Mesodermal cell (in vitro differentiated cells): Measurements from ENCODE around the gene RET.

ENCODE experiments used
- H3K27ac ChIP-seq: 2 replicates; pipeline ENCODE4 v1.7.0; 2013; ENCODE audit warnings: mild to moderate bottlenecking, low read depth, low read length, moderate library complexity; ENCODE audit not compliant: severe bottlenecking
- H3K36me3 ChIP-seq: 2 replicates; pipeline ENCODE4 v1.7.1; 2013; ENCODE audit warnings: mild to moderate bottlenecking, low read length, moderate library complexity; ENCODE audit not compliant: control insufficient read depth, insufficient read depth
- H3K4me1 ChIP-seq: one replicate; pipeline ENCODE4 v1.7.1; 2013; ENCODE audit warnings: mild to moderate bottlenecking, low read length; ENCODE audit not compliant: insufficient read depth, control insufficient read depth, poor library complexity, severe bottlenecking
- H3K4me3 ChIP-seq: 2 replicates; pipeline ENCODE4 v1.7.0; 2013; ENCODE audit warnings: low read length, control low read depth, mild to moderate bottlenecking; ENCODE audit not compliant: insufficient read depth, poor library complexity, severe bottlenecking; ENCODE audit errors: extremely low read depth
- H3K9me3 ChIP-seq: 2 replicates; pipeline ENCODE4 v1.7.1; 2013; ENCODE audit warnings: mild to moderate bottlenecking, low read length, moderate library complexity; ENCODE audit not compliant: control insufficient read depth
- WGBS, 2 experiments: methylation state at CpG; one replicate each; pipeline ENCODE4 v1.1.5; 2013; ENCODE audit warnings: missing lambda C conversion rate in 2 of 2; ENCODE audit not compliant: insufficient coverage in 2 of 2; 5-methylcytosine and 5-hydroxymethylcytosine counted together

The RET gene

DNA sequence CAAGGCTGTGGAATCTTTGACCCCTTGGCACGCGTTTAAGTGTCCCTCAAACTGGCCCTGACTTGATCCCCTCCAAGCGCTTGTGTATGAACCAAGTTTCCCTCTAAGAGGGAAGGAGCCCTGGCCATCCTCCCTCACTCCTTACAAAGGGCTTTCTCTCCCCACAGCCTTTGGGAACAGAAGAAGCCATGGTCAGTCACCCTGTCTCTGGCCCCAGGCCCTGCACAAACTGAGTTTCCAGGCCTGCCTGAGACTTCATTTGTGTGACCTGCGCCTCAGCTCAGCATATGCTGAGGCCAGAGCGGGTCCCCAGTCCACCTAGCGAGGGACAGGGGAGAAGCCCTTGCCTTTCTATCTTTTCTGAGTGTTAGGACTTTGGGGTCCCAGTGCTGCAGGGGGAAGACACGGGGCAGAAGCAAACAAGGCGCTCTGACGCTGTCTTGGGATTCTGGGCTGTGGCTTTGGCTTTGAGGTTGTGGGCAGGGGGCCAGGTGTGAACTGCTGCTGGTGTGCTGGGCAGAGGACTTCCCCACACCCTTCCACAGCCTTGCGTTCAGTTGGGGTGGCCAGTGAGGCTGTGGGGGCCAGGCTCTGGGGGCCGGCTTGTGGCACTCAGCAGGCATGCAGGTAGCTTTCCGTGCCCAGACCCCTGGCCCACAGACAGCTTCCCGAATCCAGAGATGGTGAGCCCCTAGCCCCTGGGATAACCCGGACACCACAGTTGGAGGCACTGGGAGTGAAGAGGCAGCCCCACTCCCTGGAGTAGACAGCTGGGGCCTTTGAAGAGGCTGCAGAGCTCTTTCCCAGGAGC, 1.5 kb downstream of the RET start:
- 75 to 85% methylated on average over 11 to 14 of the region's 14 CpGs for WGBS, 2 experiments

DNA sequence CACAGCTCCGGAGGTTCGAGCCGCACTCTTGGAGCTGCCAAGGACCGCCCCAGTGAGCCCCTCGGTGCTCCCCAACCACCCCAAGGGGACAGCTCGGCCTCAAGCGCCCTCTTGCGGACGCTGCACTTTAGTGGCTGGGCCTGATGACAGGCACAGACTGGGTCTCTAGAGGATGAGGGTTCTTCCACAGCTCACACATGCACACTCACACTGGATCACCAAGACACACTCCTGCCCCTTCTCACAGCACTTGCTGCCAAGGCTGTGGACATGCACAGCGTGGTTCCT, 2.1 kb downstream of the RET start:
- H3K4me3 ChIP-seq, result no peak overlapping the region
- no peak overlapping the region for H3K27ac ChIP-seq
- no peaks in the 10 kb centered on the region for H3K36me3 ChIP-seq
- H3K4me1 ChIP-seq, result no peaks in the 10 kb centered on the region
- H3K9me3 ChIP-seq, result no peaks in the 10 kb centered on the region
- WGBS, 2 experiments, result 45 to 51% methylated on average over 3 to 10 of the region's 10 CpGs

More for the DNA sequence above, 1.5 kb downstream of the RET start:
- Histone ChIP-seq H3K4me1 (no peaks in the 10 kb centered on the region), H3K36me3 (no peaks in the 10 kb centered on the region), H3K9me3 (no peaks in the 10 kb centered on the region), H3K4me3 (no peak overlapping the region), H3K27ac (no peak overlapping the region)

DNA sequence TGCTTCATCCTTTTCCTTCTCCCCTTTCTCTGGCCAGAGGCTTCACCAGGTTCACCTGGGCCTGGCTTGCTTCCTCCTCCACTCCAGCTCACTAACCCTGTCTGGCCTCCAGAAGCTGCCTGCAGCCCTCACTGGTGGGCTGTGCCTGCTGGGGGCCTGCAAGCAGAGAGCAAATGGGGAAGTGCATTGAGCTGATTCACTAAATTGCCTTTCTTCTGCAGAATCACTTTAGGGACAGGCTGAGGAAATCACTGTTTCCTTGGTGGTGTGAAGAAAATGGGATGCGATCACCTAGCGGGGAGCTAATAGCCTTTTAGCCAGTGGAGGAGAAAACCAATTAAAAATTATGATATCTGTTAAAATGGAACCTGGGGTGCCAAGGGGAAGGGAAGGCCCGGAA, 3.0 kb downstream of the RET start:
- H3K27ac ChIP-seq, result no peak overlapping the region
- H3K4me3 ChIP-seq, result no peak overlapping the region
- no peaks in the 10 kb centered on the region for H3K36me3 ChIP-seq
- 58 to 75% methylated on average over 2 of the region's 3 CpGs for WGBS, 2 experiments
- peaks cover 2% of the 10 kb centered on the region for H3K4me1 ChIP-seq
- no peaks in the 10 kb centered on the region for H3K9me3 ChIP-seq

DNA sequence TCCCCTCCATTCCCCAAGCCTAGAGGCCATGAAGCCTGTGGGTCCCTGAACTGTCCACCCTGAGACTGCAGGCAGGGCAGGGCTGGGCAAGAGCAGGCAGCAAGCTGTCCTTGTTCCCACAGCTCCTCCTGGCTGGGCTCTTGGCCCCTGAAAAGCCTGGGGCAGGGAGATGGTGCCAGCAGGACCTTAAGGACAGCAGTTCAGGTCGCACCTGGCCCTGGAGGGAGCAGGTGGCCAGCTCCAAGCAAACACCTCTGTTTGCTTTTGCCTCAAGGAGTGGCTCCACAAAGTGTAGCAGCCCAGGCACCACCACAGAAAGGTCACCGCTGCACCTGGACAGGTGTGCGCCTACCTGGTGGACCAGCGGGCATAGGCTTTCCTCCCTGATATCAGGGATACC, 5.2 kb downstream of the RET start:
- H3K9me3 ChIP-seq, result no peaks in the 10 kb centered on the region
- no peak overlapping the region for H3K4me3 ChIP-seq
- H3K27ac ChIP-seq, result no peak overlapping the region
- 88 to 89% methylated on average over 4 of the region's 4 CpGs for WGBS, 2 experiments
- no peaks in the 10 kb centered on the region for H3K36me3 ChIP-seq
- H3K4me1 ChIP-seq, result peaks cover 2% of the 10 kb centered on the region

DNA sequence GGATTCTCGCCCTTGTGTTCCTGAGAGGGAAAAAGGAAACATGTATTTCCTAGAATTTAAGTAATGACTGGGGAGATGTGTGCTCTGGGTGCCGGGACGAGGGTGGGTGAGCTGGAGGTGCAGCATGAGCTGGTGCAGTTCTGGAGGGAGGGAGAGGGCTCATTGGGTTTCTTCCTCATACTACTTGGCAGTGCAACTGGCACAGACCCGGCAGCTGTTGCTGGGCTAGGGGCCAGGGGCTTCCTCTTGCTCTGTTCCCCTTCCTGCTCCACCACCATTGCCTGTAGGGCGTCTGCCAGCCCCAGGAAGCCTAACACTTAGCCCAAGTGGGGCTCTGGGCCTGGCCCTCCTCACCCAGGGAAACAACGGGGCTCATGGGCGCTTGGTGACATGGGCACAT, 5.9 kb downstream of the RET start:
- H3K9me3 ChIP-seq, result no peaks in the 10 kb centered on the region
- peaks cover 2% of the 10 kb centered on the region for H3K4me1 ChIP-seq
- H3K4me3 ChIP-seq, result no peak overlapping the region
- no peak overlapping the region for H3K27ac ChIP-seq
- WGBS, 2 experiments, result 88 to 93% methylated on average over 4 to 7 of the region's 7 CpGs
- no peaks in the 10 kb centered on the region for H3K36me3 ChIP-seq

DNA sequence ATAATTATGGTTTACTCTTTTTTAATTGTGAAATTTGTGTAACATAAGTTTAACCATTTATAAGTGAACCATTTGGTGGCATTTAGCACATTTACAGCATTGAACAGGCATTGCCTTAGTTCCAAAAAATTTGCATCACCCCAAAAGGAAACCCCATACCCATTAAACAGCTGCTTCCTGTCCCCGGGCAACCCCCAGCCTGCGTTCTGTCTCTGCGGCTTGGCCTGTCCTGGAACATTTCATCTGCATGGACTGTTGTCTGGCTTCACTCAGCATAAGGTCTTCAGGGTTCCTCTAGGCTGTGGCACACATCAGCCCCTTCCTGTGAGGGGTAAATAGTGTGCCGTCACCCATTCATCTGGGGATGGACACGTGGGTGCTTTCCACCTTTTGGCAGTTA, 6.9 kb downstream of the RET start:
- Histone ChIP-seq H3K4me3 (no peak overlapping the region), H3K9me3 (no peaks in the 10 kb centered on the region), H3K36me3 (no peaks in the 10 kb centered on the region), H3K4me1 (peaks cover 2% of the 10 kb centered on the region), H3K27ac (no peak overlapping the region)
- WGBS, 2 experiments, result 89% methylated on average over 5 of the region's 5 CpGs

DNA sequence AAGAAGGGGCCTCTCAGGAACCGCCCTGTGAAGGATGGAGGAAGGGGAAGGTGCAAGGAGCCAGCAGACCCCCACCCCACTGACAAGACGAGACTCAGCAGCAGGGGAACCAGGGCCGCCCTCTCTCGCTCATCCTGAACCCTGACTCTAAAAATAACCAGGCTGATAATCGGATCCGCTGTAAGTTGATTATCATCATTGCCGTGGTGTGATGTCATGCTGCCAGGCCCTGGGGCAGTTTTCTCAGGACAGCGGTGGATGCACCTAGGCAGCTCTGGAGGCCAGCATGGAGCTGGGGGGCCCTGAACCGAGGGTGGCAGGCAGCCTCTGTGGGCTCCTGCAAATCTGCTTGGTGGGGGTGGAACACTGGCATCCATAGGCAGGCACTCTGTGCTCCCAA, 7.9 kb downstream of the RET start:
- no peaks in the 10 kb centered on the region for H3K36me3 ChIP-seq

DNA sequence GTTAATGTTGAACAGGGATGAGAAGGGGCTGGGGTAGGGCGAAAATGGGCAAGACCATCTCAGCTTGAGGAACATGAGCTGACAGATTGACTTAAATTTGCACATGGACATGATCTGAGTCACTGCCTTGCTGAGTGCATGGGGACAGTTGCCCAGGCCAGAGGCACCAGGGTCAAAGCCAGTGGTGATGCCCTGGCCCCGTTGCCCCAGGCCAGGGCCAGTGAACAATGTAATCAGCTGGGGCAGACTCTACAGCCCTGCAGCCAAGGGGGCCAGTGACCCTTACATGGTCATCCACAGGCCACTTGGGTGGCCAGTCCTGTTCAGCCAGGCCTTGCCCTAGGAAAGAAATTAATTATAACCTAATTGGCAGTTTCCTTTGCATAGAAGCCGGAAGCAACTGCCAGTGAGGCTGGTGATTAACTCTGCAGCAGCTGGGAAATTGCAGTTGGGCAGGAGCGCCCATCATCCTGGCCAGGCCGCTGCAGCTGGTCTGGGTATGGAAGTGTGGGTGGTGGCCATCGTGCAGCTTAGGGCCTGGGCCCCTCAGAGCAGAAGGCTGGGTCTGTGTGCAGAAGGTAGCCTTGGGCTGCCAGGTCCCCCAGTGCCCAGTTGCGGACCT, 9.6 kb downstream of the RET start:
- Histone ChIP-seq H3K27ac (no peak overlapping the region), H3K4me3 (no peak overlapping the region), H3K36me3 (no peaks in the 10 kb centered on the region), H3K4me1 (peaks cover 2% of the 10 kb centered on the region), H3K9me3 (no peaks in the 10 kb centered on the region)
- 87 to 90% methylated on average over 4 to 7 of the region's 7 CpGs for WGBS, 2 experiments

More for the DNA sequence above, 7.9 kb downstream of the RET start:
- WGBS, 2 experiments, result 81 to 94% methylated on average over 7 to 8 of the region's 9 CpGs
- Histone ChIP-seq H3K9me3 (no peaks in the 10 kb centered on the region), H3K4me1 (peaks cover 2% of the 10 kb centered on the region), H3K4me3 (no peak overlapping the region), H3K27ac (no peak overlapping the region)

DNA sequence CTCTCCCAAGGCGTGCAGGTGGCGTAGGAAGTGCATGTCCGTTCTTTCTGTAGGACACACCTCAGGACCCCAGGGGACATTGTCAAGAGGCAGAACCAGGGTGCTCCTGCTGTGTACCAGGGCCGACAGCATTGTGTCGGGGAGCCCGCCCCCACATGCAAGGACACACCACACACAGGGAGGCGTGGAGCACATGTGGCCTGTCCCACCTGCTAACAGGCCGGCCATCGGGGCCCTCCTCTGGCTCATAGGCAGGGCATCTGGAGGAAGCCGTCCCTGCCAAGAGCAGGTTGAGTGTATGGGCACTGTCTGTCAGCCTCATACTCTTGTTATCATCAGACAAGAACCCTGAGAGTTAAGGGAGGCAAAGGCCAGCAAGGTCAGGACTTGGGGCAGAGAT, 12.7 kb downstream of the RET start:
- no peak overlapping the region for H3K4me3 ChIP-seq
- WGBS, 2 experiments, result 88 to 93% methylated on average over 9 of the region's 10 CpGs
- no peaks in the 10 kb centered on the region for H3K36me3 ChIP-seq
- H3K9me3 ChIP-seq, result no peaks in the 10 kb centered on the region
- peaks cover 2% of the 10 kb centered on the region for H3K4me1 ChIP-seq
- H3K27ac ChIP-seq, result no peak overlapping the region

DNA sequence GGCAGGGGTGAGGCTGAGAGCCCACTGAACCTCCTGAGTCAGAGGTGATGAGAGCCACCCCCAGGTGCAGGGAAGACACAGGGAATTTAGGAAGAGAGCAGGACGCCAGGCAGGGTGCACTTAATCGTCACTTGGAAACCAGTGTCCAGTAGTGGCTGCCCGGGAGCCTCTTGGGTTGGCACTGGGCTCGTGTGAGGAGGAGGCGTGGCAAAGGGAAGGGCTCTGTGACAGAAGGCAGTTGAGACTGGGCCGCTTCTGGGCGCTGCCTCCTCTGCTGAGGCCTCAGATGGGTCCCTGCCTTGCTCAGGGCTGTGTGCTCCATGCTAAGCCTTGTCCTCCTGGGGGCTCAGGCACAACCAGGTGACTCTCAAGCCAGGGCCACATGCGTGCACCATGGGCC, 13.3 kb downstream of the RET start:
- H3K9me3 ChIP-seq, result no peaks in the 10 kb centered on the region
- WGBS, 2 experiments, result 79 to 86% methylated on average over 7 of the region's 8 CpGs

DNA sequence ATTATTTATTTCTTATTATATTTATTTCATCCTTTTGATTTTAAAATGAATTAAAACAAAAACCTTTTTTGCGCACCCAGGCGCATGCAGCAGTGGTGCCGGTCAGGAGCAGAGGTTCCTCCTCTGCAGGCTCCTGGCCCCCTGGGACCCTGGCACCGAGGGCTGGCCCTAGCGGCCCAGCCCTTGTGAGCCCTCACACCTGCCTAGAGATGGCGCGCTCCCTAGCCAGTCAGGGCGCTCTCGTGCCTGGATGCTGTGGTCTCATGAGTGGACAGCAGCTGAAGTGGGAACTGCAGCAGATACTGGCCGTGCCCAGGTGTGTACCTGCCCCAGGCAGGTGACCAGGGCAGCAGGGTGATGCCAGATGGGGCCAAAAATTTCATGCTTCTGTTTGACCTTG, 13.8 kb downstream of the RET start:
- H3K36me3 ChIP-seq, result no peaks in the 10 kb centered on the region
- H3K4me1 ChIP-seq, result no peaks in the 10 kb centered on the region
- H3K4me3 ChIP-seq, result no peak overlapping the region
- no peak overlapping the region for H3K27ac ChIP-seq
- no peaks in the 10 kb centered on the region for H3K9me3 ChIP-seq
- WGBS, 2 experiments, result 80 to 98% methylated on average over 2 to 10 of the region's 10 CpGs

More for the DNA sequence above, 13.3 kb downstream of the RET start:
- no peaks in the 10 kb centered on the region for H3K36me3 ChIP-seq
- H3K4me3 ChIP-seq, result no peak overlapping the region
- no peak overlapping the region for H3K27ac ChIP-seq
- H3K4me1 ChIP-seq, result no peaks in the 10 kb centered on the region
